Colonic mucosa (tissue), 4 donors: ENCODE results near the gene NUMB. TPM values are rescaled to one million over a fixed set of nuclear protein-coding genes. Genes with fewer than 3 reads are reported as not detected.

Source experiments
- DNase-seq: peaks from one replicate; pipeline ENCODE4 v3.0.0-alpha.2; 2020
- H3K27ac ChIP-seq: fragments of 200-600 bp; one replicate; pipeline ENCODE4 v1.8.0; 2021
- H3K27me3 ChIP-seq: fragments of 200-600 bp; one replicate; pipeline ENCODE4 v1.8.0; 2021
- H3K36me3 ChIP-seq: fragments of 200-600 bp; one replicate; pipeline ENCODE4 v1.8.0; 2021
- H3K4me1 ChIP-seq: fragments of 200-600 bp; one replicate; pipeline ENCODE4 v1.8.0; 2021; ENCODE audit warnings: mild to moderate bottlenecking
- H3K4me3 ChIP-seq: fragments of 200-600 bp; one replicate; pipeline ENCODE4 v1.8.0; 2021
- H3K9ac ChIP-seq, 2 donors: one replicate each; pipeline ENCODE4 v1.7.0; 2013; ENCODE audit warnings: control low read depth in 2 of 2, low read depth in 2 of 2, low read length in 2 of 2
- H3K9me3 ChIP-seq: fragments of 200-600 bp; one replicate; pipeline ENCODE4 v1.8.0; 2021
- intact Hi-C: fragments of 100-400 bp; cut with DNase I; formaldehyde crosslinking; loops from one replicate; pipeline ENCODE4 v1.14.1; 2022
- total RNA-seq, 2 donors: library from RNA; stranded (reverse); fragmentation: NEBNext Ultra II Directional in 1 of 2; extraction: Animal tissue kit (Norgen Biotek cat#: 25700) in 1 of 2; gene quantifications; one replicate each; pipeline ENCODE4 v1.2.1, GENCODE V29; 2021
- TF ChIP-seq, protein P1 (sequence below): fragments of 200-600 bp; IDR thresholded peaks from one replicate; pipeline ENCODE4 v1.8.0; 2022; ENCODE audit warnings: antibody characterized with exemption, mild to moderate bottlenecking
- donor health status: healthy.
- donor health status: DM: no; HTN: no; CAD: no.
- donor health status: DM: no; HTN: no; CAD: no.

Gene NUMB
- total RNA-seq, 2 donors from 2014 or later, result 83.1 to 116 TPM

DNA sequence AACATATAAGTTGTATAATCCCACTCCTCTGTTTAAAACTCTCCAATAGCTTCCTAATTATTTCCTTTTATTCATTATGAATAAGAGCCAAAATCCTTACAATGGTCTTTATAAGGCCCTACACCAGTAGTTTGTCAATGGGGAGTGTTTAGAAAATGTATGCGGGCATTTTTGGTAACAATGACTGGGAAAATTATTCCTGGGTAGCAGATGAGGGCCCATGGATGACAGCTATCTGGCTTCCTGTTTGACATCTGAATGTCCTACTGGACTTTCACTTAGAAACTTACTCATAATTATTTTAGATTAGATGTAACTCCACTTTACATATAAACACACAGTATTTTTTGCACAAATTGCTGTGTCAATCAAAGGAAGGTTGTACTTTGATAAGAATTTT lies 119.8 kb downstream of the NUMB start:
- Histone ChIP-seq H3K9me3 (no peaks in the 10 kb centered on the region), H3K36me3 (no peaks in the 10 kb centered on the region), H3K4me3 (no peak overlapping the region), H3K27me3 (no peaks in the 10 kb centered on the region), H3K9ac (no peak overlapping the region), H3K27ac (no peak overlapping the region), H3K4me1 (no peaks in the 10 kb centered on the region)
- intact Hi-C loops, result no loop called here
- DNase-seq, result no peak
- TF ChIP-seq, protein P1, sequence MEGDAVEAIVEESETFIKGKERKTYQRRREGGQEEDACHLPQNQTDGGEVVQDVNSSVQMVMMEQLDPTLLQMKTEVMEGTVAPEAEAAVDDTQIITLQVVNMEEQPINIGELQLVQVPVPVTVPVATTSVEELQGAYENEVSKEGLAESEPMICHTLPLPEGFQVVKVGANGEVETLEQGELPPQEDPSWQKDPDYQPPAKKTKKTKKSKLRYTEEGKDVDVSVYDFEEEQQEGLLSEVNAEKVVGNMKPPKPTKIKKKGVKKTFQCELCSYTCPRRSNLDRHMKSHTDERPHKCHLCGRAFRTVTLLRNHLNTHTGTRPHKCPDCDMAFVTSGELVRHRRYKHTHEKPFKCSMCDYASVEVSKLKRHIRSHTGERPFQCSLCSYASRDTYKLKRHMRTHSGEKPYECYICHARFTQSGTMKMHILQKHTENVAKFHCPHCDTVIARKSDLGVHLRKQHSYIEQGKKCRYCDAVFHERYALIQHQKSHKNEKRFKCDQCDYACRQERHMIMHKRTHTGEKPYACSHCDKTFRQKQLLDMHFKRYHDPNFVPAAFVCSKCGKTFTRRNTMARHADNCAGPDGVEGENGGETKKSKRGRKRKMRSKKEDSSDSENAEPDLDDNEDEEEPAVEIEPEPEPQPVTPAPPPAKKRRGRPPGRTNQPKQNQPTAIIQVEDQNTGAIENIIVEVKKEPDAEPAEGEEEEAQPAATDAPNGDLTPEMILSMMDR, result no peak

DNA sequence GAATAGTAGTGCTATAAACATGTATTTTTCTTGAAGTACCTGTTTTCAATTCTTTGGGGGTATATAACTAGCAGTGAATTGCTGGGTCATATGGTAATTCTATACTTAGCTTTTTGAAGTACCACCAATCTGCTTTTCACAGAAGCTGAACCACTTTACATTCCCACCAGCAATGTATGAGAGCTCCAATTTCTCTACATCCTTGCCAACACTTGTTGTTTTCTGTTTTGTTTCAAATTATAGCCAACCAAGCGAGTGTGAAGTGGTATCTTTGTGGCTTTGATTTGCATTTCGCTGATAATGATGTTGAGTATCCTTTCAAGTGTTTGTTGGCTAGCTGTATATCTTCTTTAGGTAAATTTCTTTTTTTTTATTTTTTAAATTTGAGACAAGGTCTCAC lies 125.3 kb downstream of the NUMB start:
- no peak overlapping the region for H3K27ac ChIP-seq
- TF ChIP-seq, protein P1, result no peak
- intact Hi-C loops, result no loop called here
- no peaks in the 10 kb centered on the region for H3K27me3 ChIP-seq
- H3K4me1 ChIP-seq, result no peaks in the 10 kb centered on the region
- no peak for DNase-seq
- no peaks in the 10 kb centered on the region for H3K36me3 ChIP-seq
- no peaks in the 10 kb centered on the region for H3K9me3 ChIP-seq
- no peak overlapping the region for H3K9ac ChIP-seq
- no peak overlapping the region for H3K4me3 ChIP-seq

DNA sequence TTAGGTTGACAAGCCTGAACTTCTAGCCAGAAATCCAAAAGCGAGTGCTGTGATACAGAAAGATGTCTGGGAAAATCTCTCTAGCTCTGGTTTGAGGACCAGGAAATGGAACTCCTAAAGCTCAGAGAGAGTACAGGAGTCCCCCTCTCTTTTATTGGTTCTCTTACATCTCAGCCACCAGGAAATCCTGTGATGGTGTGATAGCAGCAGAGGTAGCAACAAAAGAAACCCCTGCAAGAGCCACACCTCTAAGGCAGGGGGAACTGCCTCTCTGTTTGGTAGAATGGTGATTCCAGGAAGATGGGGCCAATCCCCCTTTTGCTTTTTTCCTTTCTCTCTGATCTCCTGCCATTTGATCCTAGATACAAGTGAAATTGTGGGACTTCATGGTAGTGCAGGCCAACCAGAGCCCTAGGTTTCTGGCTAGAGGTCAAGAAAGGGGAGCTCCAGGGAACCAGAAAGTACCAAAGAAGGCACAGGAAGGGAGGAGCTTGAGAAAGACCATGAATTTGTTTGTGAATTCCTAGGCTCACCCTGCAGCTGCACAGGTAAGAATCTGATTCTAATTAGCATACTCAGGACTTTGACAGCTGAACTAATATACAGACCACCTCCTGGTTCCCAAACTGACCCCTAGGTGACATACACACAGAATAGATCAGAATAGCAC lies 132.6 kb downstream of the NUMB start:
- Histone ChIP-seq H3K9me3 (no peaks in the 10 kb centered on the region), H3K4me3 (no peak overlapping the region), H3K9ac (no peak overlapping the region), H3K27ac (peak overlapping the region; percentile 42), H3K36me3 (no peaks in the 10 kb centered on the region), H3K4me1 (peaks cover 12% of the 10 kb centered on the region), H3K27me3 (no peaks in the 10 kb centered on the region)
- DNase-seq, result no peak
- intact Hi-C loops, result no loop called here
- TF ChIP-seq, protein P1, result no peak

DNA sequence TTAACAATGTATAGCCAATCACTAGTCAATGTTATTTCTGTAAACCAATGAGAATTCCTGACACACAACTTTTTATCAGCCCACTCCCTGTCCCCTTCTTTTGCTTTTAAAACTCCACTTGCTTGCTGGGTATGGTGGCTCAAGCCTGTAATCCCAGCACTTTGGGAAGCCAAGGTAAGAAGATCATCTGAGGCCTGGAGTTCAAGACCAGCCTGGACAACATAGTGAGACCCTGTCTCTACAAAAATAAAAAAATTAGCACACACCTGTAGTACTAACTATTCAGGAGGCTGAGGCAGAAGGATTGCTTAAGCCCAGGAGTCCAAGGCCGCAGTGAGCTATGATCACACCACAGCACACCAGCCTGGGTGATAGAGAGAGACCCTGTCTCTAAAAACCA lies 133.3 kb downstream of the NUMB start:
- Histone ChIP-seq H3K9ac (no peak overlapping the region), H3K27ac (no peak overlapping the region), H3K27me3 (no peaks in the 10 kb centered on the region), H3K4me3 (no peak overlapping the region), H3K36me3 (no peaks in the 10 kb centered on the region), H3K4me1 (peaks cover 12% of the 10 kb centered on the region), H3K9me3 (no peaks in the 10 kb centered on the region)
- DNase-seq, result no peak
- TF ChIP-seq, protein P1, result no peak
- intact Hi-C loops, result no loop called here

DNA sequence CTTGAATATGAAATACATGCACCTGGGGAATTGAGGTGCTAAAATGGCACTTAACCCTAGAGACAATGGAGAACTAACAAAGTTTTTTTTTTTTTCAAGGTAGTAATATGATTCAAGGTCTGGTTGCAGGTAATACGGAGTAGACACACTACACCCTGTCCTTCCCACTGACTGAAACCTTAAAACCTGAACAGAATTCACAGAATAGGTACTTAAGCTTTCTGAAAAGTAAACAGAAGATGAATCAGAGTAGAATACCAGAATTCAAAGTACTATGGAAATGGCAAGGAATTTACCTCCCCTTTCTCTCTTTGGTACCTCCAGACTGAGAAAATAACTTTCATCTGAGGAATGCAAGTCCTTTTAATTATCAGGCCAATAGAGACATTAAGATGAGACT lies 133.8 kb downstream of the NUMB start:
- Histone ChIP-seq H3K4me1 (peaks cover 12% of the 10 kb centered on the region), H3K9me3 (no peaks in the 10 kb centered on the region), H3K9ac (no peak overlapping the region), H3K36me3 (no peaks in the 10 kb centered on the region), H3K4me3 (no peak overlapping the region), H3K27ac (no peak overlapping the region), H3K27me3 (no peaks in the 10 kb centered on the region)
- TF ChIP-seq, protein P1, result no peak
- no peak for DNase-seq
- intact Hi-C loops, result no loop called here
